Fibroblast of villous mesenchyme (primary cell): ENCODE measurements around the gene MAD1L1. TPM values are rescaled to one million over a fixed set of nuclear protein-coding genes. Genes with fewer than 3 reads are reported as not detected.

Experiments
- DNase-seq: peaks from one replicate; pipeline ENCODE4 v3.0.0-alpha.2; 2010; ENCODE audit warnings: low read depth
- H3K4me3 ChIP-seq: 2 replicates; pipeline ENCODE4 v1.5.1; 2011; ENCODE audit warnings: low read depth, mild to moderate bottlenecking, low read length
- total RNA-seq: library from RNA; depleted of rRNA; stranded (reverse); fragments of >200 nt; gene quantifications from 2 replicates; pipeline ENCODE4 v1.2.3, GENCODE V29; 2012
- TF ChIP-seq, protein P1 (sequence below): IDR thresholded peaks from 2 replicates; pipeline ENCODE4 v1.5.1; 2012; ENCODE audit warnings: low read depth, mild to moderate bottlenecking, low read length; ENCODE audit not compliant: insufficient read depth

Gene MAD1L1
- total RNA-seq, 1 donor, result 43.6 TPM

DNA sequence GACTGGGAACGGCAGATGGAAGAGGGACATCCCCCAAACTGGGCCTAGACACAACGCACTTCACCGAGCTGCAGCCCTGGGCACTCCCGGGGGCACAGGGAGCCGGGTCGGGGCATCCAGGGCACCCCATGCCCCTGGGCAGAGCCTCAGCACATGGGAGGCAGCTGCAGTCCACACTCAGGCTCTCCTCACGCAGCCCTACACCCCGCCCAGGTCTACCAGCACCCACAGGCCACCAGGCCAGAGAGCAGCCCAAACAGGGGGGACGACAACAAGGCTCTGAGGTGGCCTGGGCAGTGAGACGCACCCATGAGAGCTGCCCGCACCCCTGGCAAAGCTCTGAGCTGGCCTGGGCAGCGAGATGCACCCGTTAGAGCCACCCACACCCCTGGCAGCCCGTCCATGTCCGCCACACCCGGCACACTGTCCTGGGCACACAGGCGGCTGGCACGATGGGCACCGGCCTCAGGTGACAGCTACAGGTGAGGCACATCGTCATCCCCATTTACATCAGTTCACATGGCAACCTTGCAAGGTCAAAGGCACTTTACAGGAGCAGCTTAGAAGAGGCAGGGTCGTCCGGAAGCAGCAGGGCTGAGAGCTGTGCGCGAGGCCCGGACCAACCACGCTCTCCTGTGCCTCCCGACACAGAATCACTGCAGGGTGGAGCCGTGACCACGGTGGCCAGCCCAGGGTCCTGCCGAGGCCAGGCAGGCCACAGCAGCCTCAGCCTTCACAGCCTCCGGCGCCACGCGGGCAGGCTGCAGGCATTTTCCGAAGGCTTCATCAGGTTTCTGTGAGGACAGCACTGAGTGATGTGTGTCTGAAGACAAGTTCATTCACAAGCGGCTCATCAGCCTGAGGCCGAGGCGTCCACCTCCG lies 228.6 kb downstream of the MAD1L1 start:
- DNase-seq, result no peak
- H3K4me3 ChIP-seq, result no peak overlapping the region
- TF ChIP-seq, protein P1, sequence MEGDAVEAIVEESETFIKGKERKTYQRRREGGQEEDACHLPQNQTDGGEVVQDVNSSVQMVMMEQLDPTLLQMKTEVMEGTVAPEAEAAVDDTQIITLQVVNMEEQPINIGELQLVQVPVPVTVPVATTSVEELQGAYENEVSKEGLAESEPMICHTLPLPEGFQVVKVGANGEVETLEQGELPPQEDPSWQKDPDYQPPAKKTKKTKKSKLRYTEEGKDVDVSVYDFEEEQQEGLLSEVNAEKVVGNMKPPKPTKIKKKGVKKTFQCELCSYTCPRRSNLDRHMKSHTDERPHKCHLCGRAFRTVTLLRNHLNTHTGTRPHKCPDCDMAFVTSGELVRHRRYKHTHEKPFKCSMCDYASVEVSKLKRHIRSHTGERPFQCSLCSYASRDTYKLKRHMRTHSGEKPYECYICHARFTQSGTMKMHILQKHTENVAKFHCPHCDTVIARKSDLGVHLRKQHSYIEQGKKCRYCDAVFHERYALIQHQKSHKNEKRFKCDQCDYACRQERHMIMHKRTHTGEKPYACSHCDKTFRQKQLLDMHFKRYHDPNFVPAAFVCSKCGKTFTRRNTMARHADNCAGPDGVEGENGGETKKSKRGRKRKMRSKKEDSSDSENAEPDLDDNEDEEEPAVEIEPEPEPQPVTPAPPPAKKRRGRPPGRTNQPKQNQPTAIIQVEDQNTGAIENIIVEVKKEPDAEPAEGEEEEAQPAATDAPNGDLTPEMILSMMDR, result no peak

DNA sequence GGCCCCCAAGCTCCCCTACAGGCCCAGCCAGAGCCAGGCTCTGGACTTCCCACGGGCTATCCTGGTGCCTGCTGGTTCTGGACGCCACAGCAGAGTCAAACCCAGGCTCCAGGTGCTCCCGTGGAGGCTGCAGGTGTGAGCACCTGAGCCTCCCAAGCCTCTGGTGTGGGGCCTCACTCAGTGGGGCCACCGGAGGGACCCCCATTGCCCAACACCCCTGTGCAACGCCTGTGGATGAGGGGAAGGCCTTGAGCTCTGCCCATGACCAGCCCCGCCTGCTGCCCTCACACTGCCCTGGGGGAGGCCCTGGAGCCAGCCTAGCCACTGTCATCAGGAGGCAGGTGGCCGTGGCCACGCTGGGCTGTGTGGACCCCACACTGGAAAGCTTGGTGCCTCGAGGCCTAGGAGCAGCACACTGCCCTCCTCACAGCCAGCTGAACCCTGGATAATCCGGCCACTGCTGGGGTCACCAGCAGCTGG lies 229.3 kb downstream of the MAD1L1 start:
- no peak overlapping the region for H3K4me3 ChIP-seq
- no peak for DNase-seq
- TF ChIP-seq, protein P1, result no peak

DNA sequence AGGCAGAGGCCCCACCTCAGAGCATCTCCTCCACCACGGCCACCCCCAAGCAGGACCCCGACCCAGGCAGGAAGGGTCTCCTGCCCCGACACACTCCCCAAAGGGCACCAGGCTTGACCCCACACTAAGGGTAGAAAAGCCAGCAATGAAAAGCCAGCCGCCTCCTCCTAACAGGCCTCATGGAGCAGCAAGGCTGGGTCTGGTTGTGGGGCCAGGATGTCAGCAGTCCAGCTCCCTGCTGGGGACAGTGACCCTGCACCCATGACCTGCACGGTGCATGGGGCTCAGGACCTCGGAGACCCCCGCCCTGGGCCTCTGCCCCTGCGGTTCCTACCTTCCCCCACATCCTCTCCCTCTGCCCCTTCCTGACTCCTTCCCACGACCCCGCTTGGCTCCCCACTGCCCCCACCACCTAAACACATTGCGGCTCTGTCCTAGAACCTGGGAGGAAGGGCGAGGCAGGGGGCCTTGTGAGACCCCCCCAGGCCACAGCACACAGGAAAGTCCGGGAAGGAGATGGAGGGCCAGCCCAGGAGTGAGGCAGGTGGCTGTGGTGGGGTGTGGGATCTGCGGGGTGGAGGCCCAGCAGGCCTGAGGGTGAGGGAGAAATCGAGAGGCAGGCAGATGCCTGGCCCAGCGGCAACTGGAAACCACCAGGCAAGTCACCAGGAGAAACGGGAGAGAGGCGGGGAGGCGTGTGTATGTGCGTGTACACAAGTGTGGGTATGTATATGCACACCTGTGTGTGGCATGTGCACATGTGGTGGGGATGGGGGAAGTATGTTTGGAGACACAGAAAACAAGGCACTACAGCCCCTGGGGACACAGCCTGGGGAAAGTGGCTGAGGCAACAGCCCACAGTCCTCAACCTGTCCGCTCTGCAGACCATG lies 229.9 kb downstream of the MAD1L1 start:
- no peak for DNase-seq
- TF ChIP-seq, protein P1, result no peak
- no peak overlapping the region for H3K4me3 ChIP-seq

DNA sequence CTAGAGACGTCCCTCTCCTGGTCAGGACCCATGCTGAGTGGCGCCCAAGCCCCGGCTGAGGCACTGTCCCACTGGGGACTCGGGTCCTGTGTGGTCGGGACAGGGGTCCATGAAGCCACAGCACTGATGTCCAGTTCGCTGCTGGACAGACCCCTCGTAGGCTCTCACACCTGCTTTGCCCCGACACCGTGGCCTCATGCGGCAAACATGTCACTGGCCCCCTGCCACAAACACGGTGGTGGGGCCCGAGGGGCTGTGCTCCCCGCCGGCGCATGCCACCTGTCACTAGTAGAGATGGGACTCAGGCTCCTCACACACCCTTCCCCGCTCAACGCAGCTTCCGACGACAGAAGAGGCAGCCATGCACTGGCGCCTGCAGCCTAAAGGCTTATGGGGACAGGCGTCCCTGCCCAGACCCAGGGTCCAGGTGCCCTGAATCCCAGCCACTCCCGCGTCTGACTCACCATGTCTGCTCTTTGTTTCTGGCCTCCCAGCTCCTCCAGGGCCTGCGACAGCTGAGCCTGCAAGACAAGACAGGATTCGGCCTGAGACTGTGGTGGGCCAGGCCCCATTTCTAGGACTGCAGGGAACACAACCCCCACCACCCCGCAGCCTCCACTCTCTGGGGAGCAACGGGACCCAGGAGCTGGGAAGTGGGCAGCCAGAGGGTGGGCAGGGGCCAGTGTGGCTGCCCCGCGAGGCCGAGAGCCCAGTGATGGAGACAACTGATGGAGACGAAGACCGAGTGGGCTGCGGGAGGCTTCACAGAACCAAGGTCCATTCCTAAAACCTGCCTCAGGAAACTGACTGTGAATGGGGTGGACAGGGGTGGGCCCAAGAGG lies 230.9 kb downstream of the MAD1L1 start:
- DNase-seq, result no peak
- TF ChIP-seq, protein P1, result no peak
- H3K4me3 ChIP-seq, result no peak overlapping the region

DNA sequence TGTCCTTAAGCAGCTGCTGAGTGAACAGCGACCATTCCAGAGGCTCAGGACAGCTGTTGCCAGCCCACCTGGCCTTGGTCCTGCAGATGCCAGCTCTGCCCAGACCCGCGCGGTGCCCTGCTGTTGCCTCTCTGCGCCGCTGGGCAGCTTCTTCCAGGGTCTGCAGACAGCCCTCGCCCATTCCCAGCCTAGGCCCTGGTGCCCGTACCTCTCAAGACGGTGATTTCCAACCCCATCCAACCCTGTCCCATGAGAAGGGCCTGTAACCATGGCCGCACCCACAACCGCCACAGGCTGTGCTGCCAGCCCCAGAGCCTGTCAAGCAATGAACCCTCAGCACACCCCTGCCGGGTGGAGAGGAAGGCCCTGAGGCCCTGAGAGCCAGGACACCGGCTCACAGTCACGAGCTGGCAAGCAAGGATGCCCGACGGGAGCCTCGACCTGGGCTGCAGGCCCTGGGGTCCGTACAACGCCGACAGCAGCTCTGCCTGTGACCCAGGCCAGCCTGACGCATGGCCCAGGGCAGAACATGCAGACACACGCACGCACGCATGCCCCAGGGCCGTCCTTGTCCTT lies 231.9 kb downstream of the MAD1L1 start:
- DNase-seq, result no peak
- no peak overlapping the region for H3K4me3 ChIP-seq

More for the DNA sequence above, 231.9 kb downstream of the MAD1L1 start:
- TF ChIP-seq, protein P1, result no peak
